DND-41 (cell line): ENCODE measurements around the gene PARM1.

Experiments used
- EZH2 ChIP-seq: IDR thresholded peaks from 3 replicates; pipeline ENCODE4 v1.6.1; 2012; ENCODE audit warnings: borderline replicate concordance, low read depth, mild to moderate bottlenecking, moderate library complexity, low read length, inconsistent platforms; ENCODE audit not compliant: severe bottlenecking
- TF ChIP-seq, protein P1 (sequence below): IDR thresholded peaks from 2 replicates; pipeline ENCODE4 v1.5.1; 2012; ENCODE audit warnings: borderline replicate concordance, low read length, moderate library complexity, mild to moderate bottlenecking; ENCODE audit not compliant: poor library complexity, severe bottlenecking; ENCODE audit errors: extremely low read depth

DNA sequence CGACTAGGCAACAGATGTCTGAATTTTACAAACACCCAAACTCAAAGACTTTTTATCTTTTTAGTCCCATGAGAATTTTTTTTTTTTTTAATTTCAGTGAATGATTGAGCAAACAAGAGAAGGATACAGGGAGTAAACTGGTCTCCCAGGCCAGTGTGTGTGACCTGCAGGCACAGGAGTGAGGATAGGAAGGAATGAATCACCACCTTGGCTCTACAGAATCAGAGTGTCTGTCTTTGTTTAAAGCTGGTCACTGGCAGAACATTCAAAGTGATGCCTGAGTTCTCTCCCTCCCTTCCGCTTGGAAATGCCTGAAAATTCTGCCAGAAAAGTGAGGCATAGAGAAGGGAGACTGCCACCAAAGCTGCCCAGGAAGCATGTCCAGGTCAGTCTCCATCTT, 69.5 kb downstream of the PARM1 start:
- TF ChIP-seq, protein P1, sequence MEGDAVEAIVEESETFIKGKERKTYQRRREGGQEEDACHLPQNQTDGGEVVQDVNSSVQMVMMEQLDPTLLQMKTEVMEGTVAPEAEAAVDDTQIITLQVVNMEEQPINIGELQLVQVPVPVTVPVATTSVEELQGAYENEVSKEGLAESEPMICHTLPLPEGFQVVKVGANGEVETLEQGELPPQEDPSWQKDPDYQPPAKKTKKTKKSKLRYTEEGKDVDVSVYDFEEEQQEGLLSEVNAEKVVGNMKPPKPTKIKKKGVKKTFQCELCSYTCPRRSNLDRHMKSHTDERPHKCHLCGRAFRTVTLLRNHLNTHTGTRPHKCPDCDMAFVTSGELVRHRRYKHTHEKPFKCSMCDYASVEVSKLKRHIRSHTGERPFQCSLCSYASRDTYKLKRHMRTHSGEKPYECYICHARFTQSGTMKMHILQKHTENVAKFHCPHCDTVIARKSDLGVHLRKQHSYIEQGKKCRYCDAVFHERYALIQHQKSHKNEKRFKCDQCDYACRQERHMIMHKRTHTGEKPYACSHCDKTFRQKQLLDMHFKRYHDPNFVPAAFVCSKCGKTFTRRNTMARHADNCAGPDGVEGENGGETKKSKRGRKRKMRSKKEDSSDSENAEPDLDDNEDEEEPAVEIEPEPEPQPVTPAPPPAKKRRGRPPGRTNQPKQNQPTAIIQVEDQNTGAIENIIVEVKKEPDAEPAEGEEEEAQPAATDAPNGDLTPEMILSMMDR, result no peak
- TF ChIP-seq EZH2, result no peak
